Hematopoietic multipotent progenitor cell treated with erythropoietin and hydrocortisone succinate and interleukin-3 and kit ligand, for 15 days (in vitro differentiated cells): ENCODE data around the gene XCR1.
"Not testable (repeated sequence)": the region's sequence is repeated elsewhere in the genome, so short reads cannot be mapped to it uniquely, and the experiment has no call there.

Experiments used
- DNase-seq: peaks from one replicate; pipeline ENCODE4 v3.0.0-alpha.2; 2015; ENCODE audit warnings: low spot score

Gene XCR1

DNA sequence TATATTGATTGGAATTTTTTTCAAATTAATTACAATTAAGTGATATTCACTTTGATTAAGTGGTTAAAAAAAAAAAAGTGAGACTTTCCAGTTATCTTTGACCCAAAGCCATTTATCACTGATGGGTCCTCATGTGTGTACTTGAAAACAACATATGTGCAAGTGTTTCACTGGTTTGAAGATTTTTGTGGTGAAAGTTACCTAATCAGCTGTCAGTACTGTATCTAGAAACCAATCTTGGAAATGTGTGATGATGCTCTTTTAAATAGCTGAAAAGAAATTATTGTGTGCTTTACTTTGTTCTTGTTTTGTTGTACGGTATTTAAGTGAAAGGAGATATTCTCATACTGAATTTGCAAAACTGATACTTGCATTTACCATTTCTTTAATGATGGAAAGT, 11.6 kb upstream of the XCR1 start:
- DNase-seq = no peak

DNA sequence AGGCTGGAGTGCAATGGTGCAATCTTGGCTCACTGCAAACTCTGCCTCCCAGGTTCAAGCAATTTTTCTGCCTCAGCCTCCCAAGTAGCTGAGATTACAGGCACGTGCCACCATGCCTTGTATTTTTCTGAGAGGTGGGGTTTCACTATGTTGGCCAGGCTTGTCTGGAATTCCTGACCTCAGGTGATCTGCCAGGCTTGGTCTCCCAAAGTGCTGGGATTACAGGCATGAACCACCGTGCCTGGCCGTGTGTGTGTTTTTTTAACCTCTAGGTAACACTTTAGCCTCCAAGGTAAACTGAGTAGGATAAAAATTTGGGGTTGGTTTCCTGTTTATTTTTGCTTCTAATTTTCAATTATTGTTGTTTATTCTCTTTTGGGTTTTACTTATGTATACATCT, 10.8 kb upstream of the XCR1 start:
- not testable (repeated sequence) for DNase-seq

GRCh38 chr3:46036191-46036590, 8.9 kb upstream of the XCR1 start:
- no peak for DNase-seq

- DNase-seq = no peak
Observed at GRCh38 chr3:46031747-46032146, 4.5 kb upstream of the XCR1 start.

- no peak for DNase-seq
Observed at GRCh38 chr3:46031269-46031668, 4.0 kb upstream of the XCR1 start.

- DNase-seq = no peak
Observed at GRCh38 chr3:46030626-46031025, 3.3 kb upstream of the XCR1 start.

- DNase-seq = no peak
Observed at GRCh38 chr3:46029953-46030543, 2.8 kb upstream of the XCR1 start.

DNA sequence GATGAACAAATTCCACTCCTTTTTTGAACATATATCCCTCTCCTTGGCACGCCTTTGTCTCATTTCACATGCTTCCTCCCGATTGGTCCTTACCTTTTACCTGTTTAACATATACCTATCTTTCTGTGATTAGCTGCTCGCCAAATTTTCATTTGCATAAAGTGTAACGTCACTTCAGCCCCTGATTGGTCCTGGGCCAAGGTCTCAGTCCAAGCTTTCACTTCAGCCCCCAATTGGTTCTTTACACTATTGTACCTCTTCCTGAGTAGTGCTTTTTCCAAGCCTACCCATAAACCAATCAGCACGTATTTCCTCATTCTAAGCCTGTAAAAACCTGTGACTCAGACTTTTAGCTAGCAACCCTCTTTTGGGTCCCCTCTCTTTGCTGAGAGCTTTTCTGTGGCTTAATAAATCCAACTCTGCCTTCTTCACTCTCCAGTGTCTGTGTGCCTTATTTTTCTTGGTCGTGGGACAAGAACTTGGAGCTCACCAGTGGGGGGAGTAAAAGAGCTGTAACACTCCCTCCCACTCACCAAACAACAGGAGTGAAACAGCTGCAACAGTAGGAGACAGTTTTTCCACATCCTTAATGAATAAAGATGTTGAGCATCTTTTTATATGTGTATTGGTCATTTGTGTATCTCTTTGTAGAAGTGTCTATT, 584 bp upstream of the XCR1 start:
- no peak for DNase-seq

GRCh38 chr3:46025139-46025538, 2.1 kb downstream of the XCR1 start:
- DNase-seq = no peak

GRCh38 chr3:46024131-46024530, 3.2 kb downstream of the XCR1 start:
- DNase-seq = no peak

- DNase-seq = no peak
Observed at GRCh38 chr3:46022909-46023785, 4.1 kb downstream of the XCR1 start.

GRCh38 chr3:46021516-46021915, 5.8 kb downstream of the XCR1 start:
- no peak for DNase-seq

- DNase-seq = no peak
Observed at GRCh38 chr3:46020766-46021510, 6.3 kb downstream of the XCR1 start.

- no peak for DNase-seq
Observed at GRCh38 chr3:46019707-46020106, 7.6 kb downstream of the XCR1 start.

GRCh38 chr3:46017720-46018119, 9.6 kb downstream of the XCR1 start:
- no peak for DNase-seq

DNA sequence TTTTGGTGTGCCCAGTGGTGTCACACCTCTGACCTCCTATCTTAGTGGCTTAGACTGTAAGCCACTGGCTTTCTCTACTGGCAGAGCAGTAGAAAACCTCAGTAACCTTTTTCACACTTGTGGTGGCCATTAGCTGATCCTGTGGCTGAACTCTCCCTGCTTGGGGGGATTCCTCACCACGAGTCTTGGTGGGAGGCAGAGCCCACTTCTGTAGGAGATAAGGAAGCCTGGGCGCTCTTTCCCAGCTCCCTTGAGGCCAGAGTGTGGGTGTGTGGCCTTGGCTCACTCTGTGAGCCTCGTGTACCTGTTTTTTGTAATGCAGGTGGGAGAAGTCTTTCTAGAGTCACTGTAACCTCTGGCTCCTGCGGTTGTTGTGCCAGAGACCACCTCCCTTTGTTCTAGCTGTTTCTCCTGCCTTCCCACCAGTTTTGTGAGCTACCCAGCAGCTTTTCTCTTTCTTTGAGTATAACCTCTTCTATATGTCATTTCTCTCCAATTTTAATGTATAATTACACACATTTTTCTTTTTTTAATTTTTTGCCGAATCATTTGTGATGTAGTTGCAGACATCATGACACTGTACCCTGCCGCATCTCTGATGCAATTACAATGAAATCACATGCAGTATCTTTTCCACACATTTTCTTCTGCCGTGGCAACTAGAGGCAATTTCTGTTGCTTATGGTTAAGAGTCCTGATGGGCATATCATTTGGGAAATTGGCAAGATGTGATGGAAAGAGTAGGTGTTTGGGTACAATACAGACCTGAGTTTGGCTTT, 13.8 kb downstream of the XCR1 start:
- DNase-seq = no peak

- DNase-seq = no peak
Observed at GRCh38 chr3:46012246-46012645, 15.0 kb downstream of the XCR1 start.

DNA sequence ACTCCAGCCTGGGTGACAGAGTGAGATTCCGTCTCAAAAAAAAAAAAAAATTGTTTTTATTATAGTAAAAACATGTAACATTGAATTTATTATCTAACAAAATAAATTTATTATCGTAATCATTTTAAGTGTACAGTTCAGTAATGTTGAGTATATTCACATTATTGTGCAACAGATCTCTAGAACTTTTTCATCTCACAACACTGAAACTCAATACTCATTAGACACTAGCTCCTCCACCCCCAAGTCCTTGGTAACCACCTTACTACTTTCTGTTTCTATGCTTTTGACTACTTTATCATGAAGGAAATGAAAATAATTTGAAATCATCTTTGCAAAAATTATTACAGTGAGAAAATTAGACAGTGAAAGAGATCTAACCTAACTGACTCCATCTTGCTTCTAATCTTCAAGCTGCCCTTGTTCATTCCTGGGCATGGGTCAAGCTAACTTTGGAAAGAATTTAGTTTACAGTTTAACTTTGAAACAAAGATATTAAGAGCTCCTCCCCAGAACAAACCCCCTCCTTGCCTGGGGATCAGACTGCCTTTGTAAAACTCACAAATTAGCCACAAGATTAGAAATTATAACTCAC, 16.7 kb downstream of the XCR1 start:
- DNase-seq = no peak

DNA sequence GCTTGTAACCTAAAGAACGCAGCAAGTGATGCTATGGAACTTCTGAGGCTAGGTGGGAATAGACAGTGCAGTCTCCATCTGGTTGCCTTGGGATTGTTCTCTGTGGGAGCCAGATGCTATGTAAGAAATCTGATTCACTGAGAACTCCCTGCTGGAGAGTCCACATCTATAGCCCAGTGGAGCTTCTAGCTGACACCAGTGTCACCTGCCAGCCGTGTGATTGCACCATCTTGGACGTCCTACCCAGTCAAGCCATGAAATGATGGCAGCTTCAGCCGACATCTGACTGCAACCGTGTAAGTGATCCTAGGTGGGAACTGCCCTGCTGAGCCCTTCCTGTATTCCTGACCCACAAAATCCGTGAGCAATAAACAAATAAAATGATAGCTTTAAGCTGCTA, 19.2 kb downstream of the XCR1 start:
- DNase-seq = no peak

DNA sequence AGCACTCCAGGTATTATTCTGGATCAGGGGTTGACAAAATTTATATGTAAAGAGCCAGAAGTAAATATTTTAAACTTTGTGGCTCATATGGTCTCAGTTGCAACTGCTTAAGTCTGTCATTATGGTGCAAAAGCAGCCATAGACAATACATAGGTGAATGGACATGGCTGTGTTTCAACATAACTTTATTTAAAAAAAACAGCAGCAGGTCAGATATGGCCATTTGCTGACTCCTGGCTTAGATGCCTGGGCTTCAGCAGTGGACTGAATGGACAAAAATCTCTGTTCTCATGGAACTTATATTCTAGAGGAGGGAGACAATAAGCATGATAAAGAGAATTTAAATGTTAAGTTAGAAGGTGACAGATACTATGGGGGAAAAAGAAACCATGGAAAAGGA, 20.0 kb downstream of the XCR1 start:
- no peak for DNase-seq
